Suppressor macrophage (primary cell): ENCODE results near the gene AADAT.
"Not testable (repeated sequence)": the region's sequence is repeated elsewhere in the genome, so short reads cannot be mapped to it uniquely, and the experiment has no call there.

Source experiments
- DNase-seq, 4 experiments: peaks; one replicate each; pipeline ENCODE4 v3.0.0-alpha.2; 2020 to 2022
- total RNA-seq, 17 experiments: gene quantifications; one replicate each; lab custom pipeline; 2026; ENCODE audit warnings: mixed read lengths in 6 of 17, inconsistent platforms in 3 of 17; lab: John Stamatoyannopoulos, UW

Gene AADAT
- 0 to 1.7 (median 0.10) reads per million in 17 experiments for total RNA-seq

- peak; percentile 45 to 73 (median 60) for DNase-seq
Measured at GRCh38 chr4:170089668-170090351, at the start of gene AADAT. Gene AADAT, minus strand, starts transcription at chr4:170089956. Its CDS starts 266 bp downstream, at chr4:170089690.

GRCh38 chr4:170138580-170139194 is 48.9 kb upstream of the AADAT start:
- peak; percentile 80 to 92 (median 84) for DNase-seq

DNA sequence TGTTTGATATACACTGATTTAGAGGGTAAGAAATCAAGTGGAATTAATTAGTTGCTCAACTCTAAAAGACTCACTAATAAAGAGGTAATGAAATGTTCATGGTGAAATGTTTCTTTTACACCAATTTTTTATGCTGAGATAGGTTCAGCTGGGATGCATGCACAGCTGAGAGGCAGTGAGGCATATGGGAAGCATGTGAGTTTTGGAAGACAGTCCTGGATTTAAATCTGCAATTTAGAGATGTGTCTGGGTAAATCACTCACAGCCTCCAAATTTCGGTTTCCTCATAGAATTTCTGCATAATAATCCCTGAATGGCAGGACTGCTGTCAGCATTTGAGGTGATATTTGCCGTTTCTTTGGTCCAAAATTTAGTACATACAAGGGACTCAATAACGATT is 48.2 kb upstream of the AADAT start:
- no peak for DNase-seq

- DNase-seq = no peak
Measured at GRCh38 chr4:170137466-170137865, 47.7 kb upstream of the AADAT start.

DNA sequence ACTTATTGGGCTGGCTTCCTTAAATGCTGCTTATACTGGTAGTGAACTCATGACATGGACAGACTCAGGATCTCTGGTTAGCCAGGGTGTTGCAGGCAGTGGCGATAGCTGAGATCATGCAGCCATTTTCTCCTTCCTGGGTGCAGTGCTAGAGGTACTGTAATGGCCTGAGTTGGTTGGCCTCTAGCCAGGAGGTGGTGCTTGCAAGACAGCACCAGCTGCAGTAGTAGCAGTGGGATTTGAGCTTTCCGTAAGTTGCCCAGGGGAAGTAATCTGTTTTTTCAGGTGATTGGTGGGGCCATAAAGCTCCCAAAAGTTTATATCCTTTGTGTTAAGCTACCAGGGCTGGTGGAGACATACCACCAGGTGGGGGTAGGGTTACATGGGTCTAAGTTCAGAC is 45.1 kb upstream of the AADAT start:
- DNase-seq = no peak

DNA sequence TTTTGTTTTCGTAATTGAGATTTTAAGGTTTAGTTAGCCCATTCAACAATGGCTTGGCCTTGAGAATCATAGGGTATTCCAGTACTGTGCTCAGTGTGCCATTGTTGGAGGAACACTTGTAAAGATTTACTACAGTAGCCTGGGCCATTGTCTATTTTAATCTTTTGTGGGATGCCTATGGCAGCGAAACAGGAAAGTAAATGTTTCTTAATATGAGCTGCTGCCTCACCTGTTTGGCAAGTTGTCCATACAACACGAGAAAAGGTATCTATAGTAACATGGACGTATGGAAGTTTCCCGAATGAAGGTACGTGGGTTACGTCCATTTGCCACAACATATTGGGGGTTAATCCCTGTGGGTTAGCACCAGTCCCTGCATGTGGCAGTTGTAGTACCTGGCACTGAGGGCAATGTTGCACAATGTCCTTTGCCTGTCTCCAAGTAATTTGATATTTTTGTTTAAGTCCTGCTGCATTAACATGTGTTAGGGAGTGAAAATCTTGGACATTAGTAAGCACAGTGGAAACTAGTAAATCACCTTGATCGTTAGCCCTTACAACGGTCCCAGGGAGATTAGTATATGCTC is 38.6 kb upstream of the AADAT start:
- no peak for DNase-seq

GRCh38 chr4:170127758-170128157 is 38.0 kb upstream of the AADAT start:
- no peak for DNase-seq

DNA sequence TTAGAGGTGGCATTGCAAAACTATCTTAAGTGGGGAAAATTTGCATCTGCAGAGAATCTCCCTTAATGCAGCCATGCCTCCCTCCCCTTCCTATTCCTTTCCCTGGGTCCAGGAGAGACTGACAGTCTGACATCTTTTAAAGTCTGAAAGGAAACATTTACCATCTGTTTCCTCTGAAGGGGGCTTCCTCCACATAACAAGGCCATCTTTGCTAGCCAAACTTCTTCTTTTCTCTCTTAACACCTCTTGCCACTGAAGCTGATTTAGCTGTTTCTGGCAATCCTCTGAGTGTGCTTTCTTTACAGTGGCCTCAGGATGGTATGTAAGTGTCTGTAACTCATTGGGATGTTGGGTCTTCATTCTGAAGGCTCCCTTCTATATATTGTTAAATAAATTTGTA is 34.6 kb upstream of the AADAT start:
- no peak for DNase-seq

- DNase-seq = no peak
Measured at GRCh38 chr4:170122252-170122651, 32.5 kb upstream of the AADAT start.

DNA sequence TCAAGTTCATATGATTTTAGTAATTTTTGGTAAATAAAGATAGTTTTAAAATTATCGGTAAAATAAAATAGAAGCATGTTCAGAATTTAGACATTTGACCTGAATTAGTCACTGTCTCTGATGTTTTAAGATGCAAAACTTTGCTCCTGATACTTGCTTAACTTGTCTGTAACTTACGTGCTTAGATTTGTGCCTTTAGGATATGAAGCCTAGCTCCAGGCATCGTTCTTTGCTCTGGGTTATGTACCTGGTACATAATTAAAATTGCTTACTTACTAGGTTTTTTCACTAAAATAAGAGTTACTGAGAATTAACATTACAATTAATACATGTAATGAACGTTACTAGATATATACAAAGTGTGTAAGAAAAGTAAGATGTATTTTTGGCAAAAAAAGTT is 24.9 kb upstream of the AADAT start:
- no peak for DNase-seq

GRCh38 chr4:170114183-170114582 is 24.4 kb upstream of the AADAT start:
- DNase-seq = not testable (repeated sequence)

- no peak for DNase-seq
Measured at GRCh38 chr4:170111546-170111945, 21.8 kb upstream of the AADAT start.

GRCh38 chr4:170111085-170111484 is 21.3 kb upstream of the AADAT start:
- DNase-seq = no peak

- DNase-seq = no peak
Measured at GRCh38 chr4:170110285-170110672, 20.5 kb upstream of the AADAT start.

DNA sequence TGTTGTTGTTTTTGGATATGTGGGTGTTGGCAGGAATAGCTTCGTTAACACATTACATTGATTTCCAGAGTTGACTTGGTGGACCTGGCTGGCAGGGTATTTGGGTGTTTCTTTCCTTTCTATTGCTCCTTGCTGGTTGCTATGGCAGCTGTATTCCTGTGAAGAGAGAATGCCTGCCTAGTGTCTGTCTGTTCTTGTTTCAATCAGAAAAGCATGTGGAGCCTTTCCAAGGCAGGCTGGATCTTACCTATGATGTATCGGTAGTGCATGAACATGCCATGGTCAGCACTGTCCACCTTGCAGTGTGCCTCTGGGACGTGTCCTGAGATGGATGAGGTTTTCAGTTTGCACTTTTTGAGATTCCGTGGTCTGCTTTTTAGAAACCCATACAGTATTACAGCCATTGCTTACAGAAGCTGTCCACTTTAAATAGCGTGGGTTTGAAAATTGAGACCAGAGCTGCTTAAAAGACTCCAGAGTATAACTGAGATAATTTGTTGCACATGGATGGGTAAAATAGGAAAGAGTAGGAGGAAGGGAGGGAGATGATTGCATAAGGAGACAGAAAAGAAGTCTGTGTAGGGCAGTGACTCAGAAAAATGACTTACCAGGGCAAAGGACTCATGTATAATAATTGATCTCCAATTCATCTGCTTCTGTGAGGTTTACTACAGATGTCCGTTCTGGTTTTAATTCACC is 20.0 kb upstream of the AADAT start:
- peak in 2 of 4 experiments; percentile 17 to 33 for DNase-seq

DNA sequence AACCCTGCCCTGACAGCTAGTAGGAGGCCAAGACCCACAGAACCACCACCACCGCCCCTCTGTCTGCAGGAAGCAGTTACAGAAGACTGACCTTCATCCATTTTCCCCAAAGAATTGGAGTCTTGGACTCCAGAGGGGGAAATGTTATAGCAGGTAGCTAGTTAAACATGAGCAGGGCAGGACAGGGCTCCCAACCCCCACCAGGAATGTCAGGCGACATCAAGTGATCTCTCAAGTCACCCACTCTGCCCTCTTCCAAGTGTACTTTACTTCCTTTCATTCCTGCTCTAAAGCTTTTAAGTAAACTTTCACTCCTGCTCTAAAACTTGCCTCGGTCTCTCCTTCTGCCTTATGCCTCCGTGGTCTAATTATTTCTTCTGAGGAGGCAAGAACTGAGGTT is 17.1 kb upstream of the AADAT start:
- DNase-seq = no peak

- no peak for DNase-seq
Measured at GRCh38 chr4:170102426-170102825, 12.7 kb upstream of the AADAT start.

DNA sequence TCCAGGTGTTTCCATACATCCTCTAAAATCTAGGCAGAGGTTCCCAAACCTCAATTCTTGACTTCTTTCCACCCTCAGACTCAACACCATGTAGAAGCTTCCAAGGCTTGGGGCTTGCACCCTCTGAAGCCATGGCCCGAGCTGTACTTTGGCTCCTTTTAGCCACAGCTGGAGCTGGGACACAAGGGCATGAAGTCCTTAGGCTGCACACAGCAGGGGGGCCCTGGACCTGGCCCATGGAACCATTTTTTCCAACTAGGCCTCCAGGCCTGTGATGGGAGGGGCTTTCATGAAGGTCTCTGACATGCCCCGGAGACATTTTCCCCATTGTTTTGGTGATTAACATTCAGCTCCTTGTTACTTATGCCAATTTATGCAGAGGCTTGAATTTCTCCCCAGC is 8.4 kb upstream of the AADAT start:
- DNase-seq = not testable (repeated sequence)

GRCh38 chr4:170097681-170098080 is 7.9 kb upstream of the AADAT start:
- no peak for DNase-seq

DNA sequence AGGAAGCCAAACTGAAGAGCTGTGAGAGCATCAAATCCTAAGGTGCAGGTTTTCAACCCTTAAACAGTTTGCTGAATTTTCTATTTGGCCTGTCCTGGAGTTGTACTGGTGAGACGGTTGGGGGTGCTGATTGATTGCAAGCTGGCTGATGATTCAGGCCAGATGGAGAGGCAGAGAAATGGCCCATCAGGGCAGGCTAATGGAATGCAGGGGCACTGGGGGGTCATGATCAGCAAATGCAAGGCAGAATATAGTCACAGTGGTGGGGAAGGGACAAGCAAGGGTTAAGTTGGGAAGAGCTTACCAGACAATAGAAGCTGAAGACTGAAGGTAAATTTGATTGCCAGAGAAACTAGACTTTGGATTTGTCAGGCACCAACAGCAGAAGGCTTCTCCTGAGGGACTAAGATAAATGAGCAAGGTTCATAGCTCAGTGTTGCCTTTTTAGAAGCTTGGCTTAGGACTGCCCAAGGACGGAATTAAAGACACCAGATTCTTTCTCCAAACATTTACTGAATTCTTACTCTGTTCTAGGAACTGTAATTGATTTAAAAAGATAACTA is 4.3 kb upstream of the AADAT start:
- no peak for DNase-seq

- no peak for DNase-seq
Measured at GRCh38 chr4:170091069-170091696, 1.4 kb upstream of the AADAT start.

DNA sequence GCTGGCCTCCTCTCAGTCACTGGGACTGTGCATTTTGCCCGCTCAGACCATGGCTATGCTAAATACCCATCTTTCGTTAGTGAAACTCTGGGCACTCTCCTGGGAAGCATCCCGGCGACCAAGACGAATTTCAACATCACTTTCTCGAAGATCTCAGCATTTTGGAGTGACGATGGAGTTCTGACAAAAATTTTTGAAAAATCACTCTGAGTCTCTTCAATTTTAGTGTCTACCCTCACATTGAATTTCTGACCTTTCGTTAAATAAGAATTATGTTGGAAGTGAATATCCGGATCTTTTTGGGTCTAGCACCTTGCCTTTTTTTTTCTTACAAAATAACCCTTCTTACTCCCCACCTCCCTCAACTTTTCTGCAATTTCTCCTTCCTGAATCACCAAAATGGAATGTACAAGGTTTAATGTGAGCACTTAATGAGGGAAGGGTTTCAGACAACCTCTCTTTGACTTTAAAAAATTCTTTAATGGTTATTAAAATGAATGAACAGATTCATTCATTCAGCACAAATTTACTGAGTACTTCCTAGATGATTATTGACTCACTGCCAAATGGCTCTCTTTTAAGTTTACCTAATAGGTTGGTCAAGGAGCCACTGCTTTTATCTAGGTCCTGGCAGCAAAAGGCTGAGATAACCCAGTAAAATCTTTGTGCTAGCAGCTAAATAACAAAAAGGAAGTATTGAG is 746 bp upstream of the AADAT start:
- DNase-seq = no peak
